ENCODE measurements around the gene THAP8. TPM values are rescaled to one million over a fixed set of nuclear protein-coding genes. Genes with fewer than 3 reads are reported as not detected.

THAP8 gene
- total RNA-seq, 1 experiment from 2014 or later: 5.4 TPM

DNA sequence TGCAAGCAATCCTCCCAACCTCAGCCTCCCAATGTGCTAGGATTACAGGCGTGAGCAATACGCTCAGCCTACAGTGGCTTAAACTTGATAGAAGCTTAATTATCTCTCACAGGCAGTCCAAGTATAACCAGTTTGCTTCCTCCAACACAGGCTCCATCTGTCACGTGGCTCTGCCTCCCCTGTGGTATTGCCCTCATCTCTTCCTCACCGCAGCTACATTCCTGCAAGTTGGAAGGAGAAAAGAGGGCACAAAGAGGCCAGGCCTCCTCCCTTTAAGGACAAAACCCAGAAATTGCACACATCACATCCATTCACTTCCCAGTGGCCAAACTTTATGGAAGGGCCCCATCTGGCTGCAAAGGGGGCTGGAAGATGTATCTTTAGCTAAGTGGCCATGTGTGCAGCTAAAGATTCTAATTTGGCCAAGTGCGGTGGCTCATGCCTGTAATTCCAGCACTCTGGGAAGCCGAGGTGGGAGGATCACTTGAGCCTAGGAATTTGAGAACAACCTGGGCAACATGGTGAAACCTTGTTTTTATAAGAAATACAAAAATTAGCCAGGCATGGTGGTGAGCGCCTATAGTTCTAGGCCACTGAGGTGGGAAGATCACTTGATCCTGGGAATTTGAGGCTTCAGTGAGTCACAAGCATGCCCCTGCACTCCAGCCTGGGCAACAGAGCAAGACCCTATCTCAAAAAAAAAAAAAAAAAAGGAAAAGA lies 62.2 kb downstream of the THAP8 start:
- no peak overlapping the region for H3K27ac ChIP-seq (ENCODE audit: insufficient read length, low read depth, low read length)
- no peak overlapping the region for H2BK5ac ChIP-seq (ENCODE audit: insufficient read length, low read length)
- H3K14ac ChIP-seq (ENCODE audit: insufficient read depth, low read length): no peak overlapping the region
- H2AK5ac ChIP-seq (ENCODE audit: insufficient read length, low read length): no peak overlapping the region
- Mint-ChIP-seq H3K27ac (no peak overlapping the region), H3K4me3 (no peak overlapping the region), H3K9me3 (no peaks in the 10 kb centered on the region; a peak in 2 of 5 replicates), H3K36me3 (ENCODE audit: insufficient read depth in 1 of 3, low read depth in 3 of 3) (peaks cover 0 to 5% (median 3%) of the 10 kb centered on the region in 3 experiments; a peak in 4 of 7 replicates), H3K4me1 (peaks cover 15 to 20% of the 10 kb centered on the region in 2 experiments), H3K27me3 (ENCODE audit: low read depth) (peaks cover 29% of the 10 kb centered on the region)
- H4K20me1 ChIP-seq (ENCODE audit: control insufficient read depth, insufficient read depth, insufficient read length): peaks cover 3% of the 10 kb centered on the region
- no peak overlapping the region for H2BK20ac ChIP-seq (ENCODE audit: low read depth, low read length, poor library complexity, severe bottlenecking)
- H3K79me2 ChIP-seq (ENCODE audit: insufficient read depth, low read length): no peaks in the 10 kb centered on the region
- no peak overlapping the region for H3T11ph ChIP-seq (ENCODE audit: low read length)
- no peak overlapping the region for H4K5ac ChIP-seq (ENCODE audit: insufficient read length, low read depth, low read length)
- no peak overlapping the region for H2BK15ac ChIP-seq (ENCODE audit: low read depth, low read length)
- no peak overlapping the region for H2BK12ac ChIP-seq (ENCODE audit: insufficient read length, low read depth, low read length)
- no peaks in the 10 kb centered on the region for H3K9me3 ChIP-seq (ENCODE audit: control insufficient read depth, low read depth, low read length)
- no peak overlapping the region for H4K8ac ChIP-seq (replicated peaks; ENCODE audit: insufficient read length, low read depth, low read length)
- no peak overlapping the region for H3K56ac ChIP-seq (ENCODE audit: insufficient read length, low read depth, low read length)
- H3K79me1 ChIP-seq (ENCODE audit: insufficient read depth, low read depth, low read length, poor library complexity, severe bottlenecking): no peaks in the 10 kb centered on the region
- H3K4ac ChIP-seq (ENCODE audit: low read depth, low read length): no peak overlapping the region
- H3K23me2 ChIP-seq (ENCODE audit: insufficient read length, low read depth, low read length, poor library complexity, severe bottlenecking): peaks cover 6% of the 10 kb centered on the region
- no peak overlapping the region for H3K18ac ChIP-seq (ENCODE audit: insufficient read length, low read depth, low read length)
- H3K23ac ChIP-seq (ENCODE audit: insufficient read length, low read depth, low read length): no peak overlapping the region
- no peak overlapping the region for H2AFZ ChIP-seq (ENCODE audit: low read length)
- no peaks in the 10 kb centered on the region for H3K27me3 ChIP-seq (ENCODE audit: insufficient read depth, low read length)
- H4K91ac ChIP-seq (ENCODE audit: insufficient read length, low read depth, low read length): no peak overlapping the region
- no peak overlapping the region for H3K4me2 ChIP-seq (ENCODE audit: insufficient read depth, insufficient read length, low read length)
- DNase-seq: no peak
- H3K9ac ChIP-seq (ENCODE audit: extremely low read depth, insufficient read length, low read length): no peak overlapping the region
- no CpG with 5 or more reads among the region's 7 CpGs for WGBS (ENCODE audit: extremely low coverage, insufficient read length, low lambda C conversion rate)
- no peaks in the 10 kb centered on the region for H3K4me1 ChIP-seq (ENCODE audit: insufficient read depth, low read length)
- TF ChIP-seq, protein P1, sequence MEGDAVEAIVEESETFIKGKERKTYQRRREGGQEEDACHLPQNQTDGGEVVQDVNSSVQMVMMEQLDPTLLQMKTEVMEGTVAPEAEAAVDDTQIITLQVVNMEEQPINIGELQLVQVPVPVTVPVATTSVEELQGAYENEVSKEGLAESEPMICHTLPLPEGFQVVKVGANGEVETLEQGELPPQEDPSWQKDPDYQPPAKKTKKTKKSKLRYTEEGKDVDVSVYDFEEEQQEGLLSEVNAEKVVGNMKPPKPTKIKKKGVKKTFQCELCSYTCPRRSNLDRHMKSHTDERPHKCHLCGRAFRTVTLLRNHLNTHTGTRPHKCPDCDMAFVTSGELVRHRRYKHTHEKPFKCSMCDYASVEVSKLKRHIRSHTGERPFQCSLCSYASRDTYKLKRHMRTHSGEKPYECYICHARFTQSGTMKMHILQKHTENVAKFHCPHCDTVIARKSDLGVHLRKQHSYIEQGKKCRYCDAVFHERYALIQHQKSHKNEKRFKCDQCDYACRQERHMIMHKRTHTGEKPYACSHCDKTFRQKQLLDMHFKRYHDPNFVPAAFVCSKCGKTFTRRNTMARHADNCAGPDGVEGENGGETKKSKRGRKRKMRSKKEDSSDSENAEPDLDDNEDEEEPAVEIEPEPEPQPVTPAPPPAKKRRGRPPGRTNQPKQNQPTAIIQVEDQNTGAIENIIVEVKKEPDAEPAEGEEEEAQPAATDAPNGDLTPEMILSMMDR (conservative IDR thresholded peaks at IDR 0.05): no peak
- H2BK120ac ChIP-seq (ENCODE audit: low read depth, low read length, poor library complexity, severe bottlenecking): no peak overlapping the region
